ENCODE data around the gene ATP10A.

The ATP10A gene

DNA sequence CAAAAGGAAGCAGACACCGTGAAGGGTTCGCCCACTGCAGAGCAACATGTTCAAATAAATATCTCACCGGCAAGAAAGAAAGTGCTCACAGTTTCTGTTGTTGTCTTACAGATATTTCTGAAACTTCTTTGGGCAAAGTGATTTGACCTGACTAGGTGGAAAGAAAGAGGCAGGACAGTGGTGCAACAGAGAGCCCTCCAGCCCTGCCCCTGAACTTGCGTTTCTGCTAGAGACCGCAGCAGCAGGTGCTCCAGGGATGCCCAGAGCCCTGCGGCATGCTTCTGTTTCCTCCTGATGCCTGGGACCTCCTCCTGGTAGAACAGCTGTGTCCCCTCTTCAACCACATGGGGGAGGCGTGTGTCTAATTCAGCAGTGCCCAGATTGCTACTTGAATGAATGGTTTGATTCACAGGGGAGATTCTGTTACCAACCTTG, 123.4 kb downstream of the ATP10A start:
- Histone ChIP-seq H3K36me3 (ENCODE audit: insufficient read depth, low read length) (no peaks in the 10 kb centered on the region), H3K27me3 (ENCODE audit: control insufficient read depth in 1 of 2, insufficient read depth in 2 of 2, low read length in 2 of 2) (no peaks in the 10 kb centered on the region), H3K9me3 (ENCODE audit: low read length) (no peaks in the 10 kb centered on the region), H3K27ac (ENCODE audit: low read depth, low read length) (no peak overlapping the region), H3K4me3 (ENCODE audit: low read depth in 1 of 2, low read length in 2 of 2) (no peak overlapping the region), H3K4me1 (ENCODE audit: insufficient read depth, low read length) (peaks cover 27% of the 10 kb centered on the region), H3K9ac (ENCODE audit: low read length) (no peak overlapping the region)

DNA sequence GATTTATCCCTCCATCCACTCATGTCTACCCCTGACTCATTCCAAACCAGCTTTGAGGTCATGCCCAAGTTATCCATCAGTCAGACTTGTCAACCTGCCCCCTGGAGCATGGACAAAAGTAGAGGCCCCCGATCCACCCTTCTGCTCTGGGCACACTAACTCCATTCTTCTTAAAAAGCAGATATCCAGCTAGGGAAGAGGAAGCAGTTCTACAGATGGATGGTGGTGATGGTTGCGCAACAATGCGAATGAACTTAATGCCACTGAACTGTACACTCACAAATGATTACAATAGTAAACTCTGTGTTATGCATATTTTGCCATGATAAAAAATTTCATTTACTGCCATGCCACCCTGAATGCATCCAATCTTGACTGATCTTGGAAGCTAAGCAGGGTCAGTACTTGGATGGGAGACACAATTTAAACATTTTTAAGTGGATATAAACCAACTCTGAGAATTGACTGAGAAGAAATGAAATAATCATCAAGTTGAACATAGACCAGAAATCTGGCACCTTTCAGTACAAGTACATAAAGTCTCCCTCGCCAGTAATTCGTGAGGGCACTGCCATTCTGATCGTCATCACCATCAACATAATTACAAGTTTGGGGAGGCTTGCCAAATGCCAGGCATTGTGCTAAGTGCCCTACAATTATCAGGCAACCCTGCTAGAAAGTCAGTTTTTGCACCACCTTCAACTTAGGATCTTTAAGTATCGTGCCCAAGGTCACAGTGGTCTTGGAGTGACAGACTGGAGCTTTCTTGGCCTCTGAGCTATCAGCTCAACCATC, 124.8 kb downstream of the ATP10A start:
- Histone ChIP-seq H3K36me3 (ENCODE audit: insufficient read depth, low read length) (no peaks in the 10 kb centered on the region), H3K4me3 (ENCODE audit: low read depth in 1 of 2, low read length in 2 of 2) (no peak overlapping the region), H3K27me3 (ENCODE audit: control insufficient read depth in 1 of 2, insufficient read depth in 2 of 2, low read length in 2 of 2) (no peaks in the 10 kb centered on the region), H3K9ac (ENCODE audit: low read length) (no peak overlapping the region), H3K27ac (ENCODE audit: low read depth, low read length) (no peak overlapping the region), H3K9me3 (ENCODE audit: low read length) (no peaks in the 10 kb centered on the region), H3K4me1 (ENCODE audit: insufficient read depth, low read length) (peaks cover 27% of the 10 kb centered on the region)

DNA sequence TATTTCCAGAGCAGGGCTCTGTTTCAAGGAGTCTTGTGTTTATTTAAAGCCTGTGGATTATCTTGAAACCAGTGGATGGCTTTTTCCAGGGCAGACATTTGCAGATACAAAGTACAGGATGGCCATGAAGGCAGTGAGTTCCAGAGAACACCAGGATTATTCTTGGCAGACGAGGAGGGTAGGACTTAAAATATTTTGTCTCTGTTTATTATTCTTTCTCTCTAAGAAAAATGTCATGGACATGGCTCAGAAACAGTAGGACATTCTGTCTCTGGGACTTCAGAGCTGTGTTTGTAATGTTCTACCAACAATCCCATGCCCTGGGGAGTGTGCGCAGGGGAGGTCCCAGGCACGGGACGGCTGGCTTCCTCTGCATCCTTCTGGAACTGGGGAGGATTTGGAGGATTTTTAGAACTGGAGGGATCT, 125.9 kb downstream of the ATP10A start:
- Histone ChIP-seq H3K9me3 (ENCODE audit: low read length) (no peaks in the 10 kb centered on the region), H3K4me1 (ENCODE audit: insufficient read depth, low read length) (peaks cover 27% of the 10 kb centered on the region), H3K4me3 (ENCODE audit: low read depth in 1 of 2, low read length in 2 of 2) (peak overlapping the region in 1 of 2 donors; percentile 8), H3K36me3 (ENCODE audit: insufficient read depth, low read length) (no peaks in the 10 kb centered on the region), H3K9ac (ENCODE audit: low read length) (no peak overlapping the region), H3K27me3 (ENCODE audit: control insufficient read depth in 1 of 2, insufficient read depth in 2 of 2, low read length in 2 of 2) (no peaks in the 10 kb centered on the region), H3K27ac (ENCODE audit: low read depth, low read length) (no peak overlapping the region)

DNA sequence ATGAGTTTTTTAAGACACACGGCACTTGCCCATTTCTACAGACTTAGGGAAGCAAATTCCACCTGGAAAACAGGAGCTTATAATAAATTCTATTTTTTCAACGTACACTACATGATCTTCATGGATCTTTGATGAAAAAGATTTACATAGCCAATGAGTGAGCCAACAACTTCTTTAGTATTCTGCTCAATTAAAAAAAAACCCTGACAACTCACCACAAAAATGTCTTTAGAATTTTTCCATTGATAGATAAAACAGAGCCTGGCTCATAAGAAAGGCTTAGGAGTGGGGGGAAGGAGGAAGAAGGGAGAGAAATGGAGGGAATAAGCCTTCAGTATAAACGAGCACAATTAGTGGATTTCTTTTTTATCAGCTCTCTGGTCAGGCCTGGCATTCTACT, 126.7 kb downstream of the ATP10A start:
- Histone ChIP-seq H3K4me3 (ENCODE audit: low read depth in 1 of 2, low read length in 2 of 2) (no peak overlapping the region), H3K27me3 (ENCODE audit: control insufficient read depth in 1 of 2, insufficient read depth in 2 of 2, low read length in 2 of 2) (no peaks in the 10 kb centered on the region), H3K4me1 (ENCODE audit: insufficient read depth, low read length) (peaks cover 27% of the 10 kb centered on the region), H3K9me3 (ENCODE audit: low read length) (no peaks in the 10 kb centered on the region), H3K27ac (ENCODE audit: low read depth, low read length) (no peak overlapping the region), H3K36me3 (ENCODE audit: insufficient read depth, low read length) (no peaks in the 10 kb centered on the region), H3K9ac (ENCODE audit: low read length) (no peak overlapping the region)

DNA sequence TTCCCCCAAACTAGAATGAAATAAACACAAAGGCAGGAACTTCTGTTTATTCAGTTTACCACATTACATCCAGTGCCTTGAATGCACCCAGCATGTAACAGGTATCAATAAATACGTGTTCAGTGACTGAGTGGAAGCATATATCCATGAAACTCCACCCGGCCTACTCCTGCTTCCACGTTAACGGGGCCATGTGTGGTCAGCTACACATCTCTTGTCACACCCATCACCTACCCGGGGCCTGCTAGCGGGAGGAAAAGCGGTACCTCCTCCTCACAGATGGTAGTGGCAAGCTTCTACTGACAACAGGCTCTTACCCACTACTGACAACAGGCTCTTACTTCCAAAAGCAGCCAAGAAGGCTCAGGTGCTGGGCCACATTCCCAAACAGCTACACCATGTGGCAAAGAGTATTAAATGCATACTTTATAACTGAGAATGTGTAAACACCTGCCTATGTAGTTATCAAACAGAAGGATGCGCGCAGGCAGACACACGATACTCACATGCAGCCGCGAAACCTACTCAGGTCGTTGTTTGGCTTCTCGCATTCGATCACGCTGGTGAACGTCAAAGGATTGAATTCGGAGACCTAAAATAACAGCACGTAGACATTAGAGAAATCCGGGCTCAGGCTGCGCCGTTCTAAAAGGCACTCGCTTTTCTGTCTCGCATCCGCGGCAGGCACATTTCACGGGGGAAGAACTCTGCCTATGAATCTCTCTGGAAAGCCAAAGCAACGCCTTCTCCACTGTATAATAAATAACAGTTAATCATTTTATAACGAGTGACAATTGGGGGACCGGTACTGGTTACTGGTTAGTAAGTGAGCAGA, 127.4 kb downstream of the ATP10A start:
- Histone ChIP-seq H3K4me1 (ENCODE audit: insufficient read depth, low read length) (peaks cover 27% of the 10 kb centered on the region), H3K36me3 (ENCODE audit: insufficient read depth, low read length) (no peaks in the 10 kb centered on the region), H3K27ac (ENCODE audit: low read depth, low read length) (no peak overlapping the region), H3K9ac (ENCODE audit: low read length) (no peak overlapping the region), H3K9me3 (ENCODE audit: low read length) (no peaks in the 10 kb centered on the region), H3K4me3 (ENCODE audit: low read depth in 1 of 2, low read length in 2 of 2) (no peak overlapping the region), H3K27me3 (ENCODE audit: control insufficient read depth in 1 of 2, insufficient read depth in 2 of 2, low read length in 2 of 2) (no peaks in the 10 kb centered on the region)

DNA sequence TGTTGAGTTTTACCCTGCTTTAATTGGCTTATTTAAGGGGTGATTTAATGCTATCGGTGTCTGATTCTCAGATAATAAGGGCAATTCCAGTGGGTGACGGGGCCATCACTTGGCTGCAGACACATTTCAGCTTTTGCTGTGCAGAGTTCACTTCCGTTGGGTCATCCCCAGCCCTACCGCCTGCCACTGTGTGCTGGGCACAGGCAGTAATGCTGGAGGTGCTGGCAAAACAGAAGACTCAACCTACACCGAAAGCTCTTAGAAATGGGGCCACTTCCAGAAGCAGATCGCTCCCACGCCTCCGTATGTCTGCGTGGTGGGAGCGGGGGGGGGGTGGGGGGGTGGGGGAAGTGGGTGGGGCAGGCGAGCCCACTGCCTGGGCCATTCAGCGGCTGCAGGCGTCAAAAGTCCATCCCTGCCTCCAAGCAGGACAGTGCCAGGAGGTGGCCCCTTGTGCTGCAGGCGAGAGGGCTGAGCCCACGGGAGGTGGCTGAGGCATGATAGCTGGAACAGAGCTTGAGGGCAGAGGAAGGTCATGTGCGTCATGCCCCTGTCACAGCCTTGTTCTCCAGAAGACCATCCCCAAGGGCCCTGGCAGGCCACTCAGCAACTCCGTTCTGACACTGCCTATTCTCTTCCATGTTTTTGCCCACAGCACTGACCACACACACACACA, 128.3 kb downstream of the ATP10A start:
- Histone ChIP-seq H3K4me1 (ENCODE audit: insufficient read depth, low read length) (peaks cover 27% of the 10 kb centered on the region), H3K9me3 (ENCODE audit: low read length) (no peaks in the 10 kb centered on the region), H3K36me3 (ENCODE audit: insufficient read depth, low read length) (no peaks in the 10 kb centered on the region), H3K4me3 (ENCODE audit: low read depth in 1 of 2, low read length in 2 of 2) (no peak overlapping the region), H3K9ac (ENCODE audit: low read length) (no peak overlapping the region), H3K27ac (ENCODE audit: low read depth, low read length) (no peak overlapping the region), H3K27me3 (ENCODE audit: control insufficient read depth in 1 of 2, insufficient read depth in 2 of 2, low read length in 2 of 2) (no peaks in the 10 kb centered on the region)

DNA sequence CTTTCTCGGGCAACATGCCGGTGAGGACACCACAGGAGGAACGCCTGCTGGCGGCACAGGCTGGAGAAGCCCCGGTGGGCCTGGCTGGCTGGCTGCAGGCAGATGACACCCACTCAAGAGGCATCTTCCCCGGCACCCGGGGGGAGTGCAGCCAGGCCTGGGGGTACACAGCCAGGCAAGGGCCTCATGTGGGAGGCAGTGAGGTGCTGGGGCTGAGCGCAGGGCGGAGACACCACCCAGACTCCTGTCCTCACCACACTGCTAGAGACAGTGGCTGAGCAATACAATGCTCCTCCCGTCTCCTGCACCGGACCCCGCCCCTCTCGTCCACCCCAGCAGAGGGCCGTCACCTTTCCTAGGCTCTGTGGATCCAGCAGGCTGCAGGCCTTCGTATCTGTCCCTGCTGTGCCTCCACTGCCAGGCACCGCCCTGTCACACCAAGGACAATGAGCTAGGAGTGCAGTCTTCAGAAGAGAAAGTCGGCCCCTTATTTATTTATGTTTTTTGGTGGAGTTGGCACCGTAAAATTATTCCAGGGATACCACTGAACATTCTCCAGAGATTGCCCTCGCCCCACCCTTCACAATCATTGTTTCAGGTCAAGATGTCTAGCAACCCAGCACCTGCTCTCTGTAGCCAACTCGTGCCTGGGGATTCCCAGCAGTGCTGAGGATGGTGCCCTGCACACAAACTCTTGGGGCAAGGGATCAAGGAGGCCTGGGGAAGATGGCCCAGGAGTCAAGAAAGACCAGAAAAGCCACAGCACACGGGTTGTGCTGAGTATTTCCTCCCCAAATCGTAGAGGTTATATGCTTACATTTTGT, 129.1 kb downstream of the ATP10A start:
- H3K9ac ChIP-seq (ENCODE audit: low read length), result no peak overlapping the region
- H3K27ac ChIP-seq (ENCODE audit: low read depth, low read length), result no peak overlapping the region

DNA sequence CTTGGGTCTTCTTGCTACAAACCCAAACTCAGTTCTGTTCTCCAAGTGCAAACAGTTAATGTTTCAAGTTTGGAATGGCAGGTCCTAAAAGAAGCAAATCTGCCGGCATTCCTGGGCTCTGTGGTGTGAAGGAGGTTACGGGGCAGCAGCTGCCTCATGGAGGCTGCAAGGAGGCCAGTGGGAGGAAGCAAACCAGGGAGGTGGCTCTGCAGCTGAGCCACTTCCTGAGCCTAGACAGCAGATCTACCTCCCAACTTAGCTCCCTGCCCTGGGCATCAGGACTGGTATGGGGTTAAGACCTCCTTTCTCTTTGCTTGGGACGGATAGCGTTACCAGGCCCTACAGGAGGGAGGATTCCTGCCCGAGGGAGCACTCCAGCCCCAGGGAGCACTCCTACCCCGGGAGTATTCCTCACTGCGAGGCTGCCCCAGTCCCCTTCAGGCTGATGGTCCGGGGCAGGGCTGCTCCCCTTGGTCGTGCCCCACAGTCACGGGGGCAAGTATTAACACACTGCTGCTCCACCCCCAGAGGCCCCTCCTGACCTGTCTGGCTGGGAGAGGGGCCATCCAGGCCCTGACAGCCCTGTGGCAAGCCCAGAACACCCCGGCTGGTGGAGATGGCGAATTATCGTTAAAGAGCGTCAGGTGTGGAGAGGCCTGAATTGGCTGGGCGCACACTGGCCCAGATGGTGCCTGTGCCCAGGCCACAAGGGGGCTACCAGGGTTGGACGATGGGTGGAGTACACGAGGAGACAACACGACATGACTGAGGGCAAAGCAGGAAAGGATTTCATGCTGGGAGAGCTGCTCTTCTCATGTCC, 129.9 kb downstream of the ATP10A start:
- Histone ChIP-seq H3K9ac (ENCODE audit: low read length) (no peak overlapping the region), H3K9me3 (ENCODE audit: low read length) (no peaks in the 10 kb centered on the region), H3K27me3 (ENCODE audit: control insufficient read depth in 1 of 2, insufficient read depth in 2 of 2, low read length in 2 of 2) (no peaks in the 10 kb centered on the region), H3K27ac (ENCODE audit: low read depth, low read length) (no peak overlapping the region), H3K36me3 (ENCODE audit: insufficient read depth, low read length) (no peaks in the 10 kb centered on the region), H3K4me3 (ENCODE audit: low read depth in 1 of 2, low read length in 2 of 2) (no peak overlapping the region), H3K4me1 (ENCODE audit: insufficient read depth, low read length) (peaks cover 27% of the 10 kb centered on the region)

More for the DNA sequence above, 129.1 kb downstream of the ATP10A start:
- no peaks in the 10 kb centered on the region for H3K9me3 ChIP-seq (ENCODE audit: low read length)
- H3K4me3 ChIP-seq (ENCODE audit: low read depth in 1 of 2, low read length in 2 of 2), result no peak overlapping the region
- no peaks in the 10 kb centered on the region for H3K27me3 ChIP-seq (ENCODE audit: control insufficient read depth in 1 of 2, insufficient read depth in 2 of 2, low read length in 2 of 2)
- peaks cover 27% of the 10 kb centered on the region for H3K4me1 ChIP-seq (ENCODE audit: insufficient read depth, low read length)
- no peaks in the 10 kb centered on the region for H3K36me3 ChIP-seq (ENCODE audit: insufficient read depth, low read length)

DNA sequence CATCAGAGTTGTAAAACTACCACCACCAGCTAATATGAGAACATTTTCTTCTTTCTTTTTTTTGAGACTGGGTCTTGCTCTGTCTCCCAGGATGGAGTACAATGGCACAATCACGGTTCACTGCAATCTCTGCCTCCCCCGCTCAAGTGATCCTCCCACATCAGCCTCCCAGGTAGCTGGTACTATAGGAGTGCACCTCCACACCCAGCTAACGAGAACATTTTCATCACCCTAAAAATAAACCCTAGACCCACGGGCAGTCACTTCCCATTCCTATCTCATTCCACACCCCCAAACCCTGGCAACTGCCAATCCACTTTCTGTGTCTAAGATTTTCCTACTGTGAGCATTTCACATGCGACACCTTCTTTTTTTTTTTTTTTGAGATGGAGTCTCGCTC, 130.9 kb downstream of the ATP10A start:
- H3K36me3 ChIP-seq (ENCODE audit: insufficient read depth, low read length), result no peaks in the 10 kb centered on the region
- H3K9me3 ChIP-seq (ENCODE audit: low read length), result no peaks in the 10 kb centered on the region
- H3K27ac ChIP-seq (ENCODE audit: low read depth, low read length), result no peak overlapping the region
- peaks cover 17% of the 10 kb centered on the region for H3K4me1 ChIP-seq (ENCODE audit: insufficient read depth, low read length)
- no peaks in the 10 kb centered on the region for H3K27me3 ChIP-seq (ENCODE audit: control insufficient read depth in 1 of 2, insufficient read depth in 2 of 2, low read length in 2 of 2)
- H3K9ac ChIP-seq (ENCODE audit: low read length), result no peak overlapping the region
- no peak overlapping the region for H3K4me3 ChIP-seq (ENCODE audit: low read depth in 1 of 2, low read length in 2 of 2)

DNA sequence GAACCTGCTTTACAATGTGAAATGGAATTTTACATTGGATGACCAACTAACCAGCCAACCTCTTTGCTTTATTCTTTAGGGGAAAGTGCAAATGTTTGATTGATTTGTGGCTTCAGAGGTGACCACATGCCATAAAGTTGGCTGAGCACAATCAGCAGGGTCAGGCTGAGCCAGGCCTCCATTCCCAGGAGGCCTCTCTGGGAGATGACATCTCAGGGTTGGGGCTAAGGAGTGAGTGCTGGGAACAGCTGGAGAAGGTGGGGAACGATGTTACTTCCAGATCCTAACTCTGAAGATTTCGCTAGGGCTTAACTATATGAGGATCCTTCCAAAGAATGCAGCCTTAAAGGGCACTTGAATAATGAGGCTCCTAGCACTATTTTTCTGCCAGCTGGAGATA, 131.7 kb downstream of the ATP10A start:
- H3K4me3 ChIP-seq (ENCODE audit: low read depth in 1 of 2, low read length in 2 of 2), result no peak overlapping the region
- no peaks in the 10 kb centered on the region for H3K36me3 ChIP-seq (ENCODE audit: insufficient read depth, low read length)
- no peaks in the 10 kb centered on the region for H3K27me3 ChIP-seq (ENCODE audit: control insufficient read depth in 1 of 2, insufficient read depth in 2 of 2, low read length in 2 of 2)
- H3K4me1 ChIP-seq (ENCODE audit: insufficient read depth, low read length), result peaks cover 9% of the 10 kb centered on the region
- no peak overlapping the region for H3K9ac ChIP-seq (ENCODE audit: low read length)
- H3K9me3 ChIP-seq (ENCODE audit: low read length), result no peaks in the 10 kb centered on the region
- no peak overlapping the region for H3K27ac ChIP-seq (ENCODE audit: low read depth, low read length)

Measured in muscle layer of colon (tissue), 2 donors.